Measurements from ENCODE around the gene MFN2. TPM values are rescaled to one million over a fixed set of nuclear protein-coding genes. Genes with fewer than 3 reads are reported as not detected.

The MFN2 gene
- total and polyA plus RNA-seq, 9 of the 15 experiments (the other 6 are each of a cell fraction or from before 2014, with no cell fraction given) = 10.5 to 158 (median 87.1) TPM

DNA sequence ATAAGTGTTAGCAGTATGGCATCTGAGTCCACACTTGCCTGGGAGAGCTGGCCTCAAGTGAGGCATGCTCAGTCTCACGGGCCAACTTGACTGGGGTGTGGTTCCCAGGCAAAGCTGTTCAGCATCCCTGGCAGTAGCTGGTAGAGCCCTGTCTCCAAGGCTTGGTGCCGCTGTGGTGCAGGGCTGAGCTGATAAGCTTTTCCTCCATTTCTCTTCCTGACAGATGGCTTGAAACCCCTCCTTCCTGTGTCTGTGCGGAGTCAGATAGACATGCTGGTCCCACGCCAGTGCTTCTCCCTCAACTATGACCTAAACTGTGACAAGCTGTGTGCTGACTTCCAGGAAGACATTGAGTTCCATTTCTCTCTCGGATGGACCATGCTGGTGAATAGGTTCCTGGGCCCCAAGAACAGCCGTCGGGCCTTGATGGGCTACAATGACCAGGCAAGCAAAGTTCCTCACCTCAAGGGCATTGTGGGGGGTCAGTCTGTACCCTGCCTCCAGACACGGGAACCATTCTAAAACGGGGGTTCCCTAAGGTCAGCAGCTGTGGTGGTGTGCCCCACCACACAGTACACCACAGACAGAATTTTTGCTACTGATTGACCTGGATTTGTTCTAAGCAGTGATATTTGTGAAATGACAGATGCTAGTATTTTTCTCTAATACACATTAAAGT is 25.4 kb downstream of the MFN2 start (continued):
- TF ChIP-seq, protein P1, sequence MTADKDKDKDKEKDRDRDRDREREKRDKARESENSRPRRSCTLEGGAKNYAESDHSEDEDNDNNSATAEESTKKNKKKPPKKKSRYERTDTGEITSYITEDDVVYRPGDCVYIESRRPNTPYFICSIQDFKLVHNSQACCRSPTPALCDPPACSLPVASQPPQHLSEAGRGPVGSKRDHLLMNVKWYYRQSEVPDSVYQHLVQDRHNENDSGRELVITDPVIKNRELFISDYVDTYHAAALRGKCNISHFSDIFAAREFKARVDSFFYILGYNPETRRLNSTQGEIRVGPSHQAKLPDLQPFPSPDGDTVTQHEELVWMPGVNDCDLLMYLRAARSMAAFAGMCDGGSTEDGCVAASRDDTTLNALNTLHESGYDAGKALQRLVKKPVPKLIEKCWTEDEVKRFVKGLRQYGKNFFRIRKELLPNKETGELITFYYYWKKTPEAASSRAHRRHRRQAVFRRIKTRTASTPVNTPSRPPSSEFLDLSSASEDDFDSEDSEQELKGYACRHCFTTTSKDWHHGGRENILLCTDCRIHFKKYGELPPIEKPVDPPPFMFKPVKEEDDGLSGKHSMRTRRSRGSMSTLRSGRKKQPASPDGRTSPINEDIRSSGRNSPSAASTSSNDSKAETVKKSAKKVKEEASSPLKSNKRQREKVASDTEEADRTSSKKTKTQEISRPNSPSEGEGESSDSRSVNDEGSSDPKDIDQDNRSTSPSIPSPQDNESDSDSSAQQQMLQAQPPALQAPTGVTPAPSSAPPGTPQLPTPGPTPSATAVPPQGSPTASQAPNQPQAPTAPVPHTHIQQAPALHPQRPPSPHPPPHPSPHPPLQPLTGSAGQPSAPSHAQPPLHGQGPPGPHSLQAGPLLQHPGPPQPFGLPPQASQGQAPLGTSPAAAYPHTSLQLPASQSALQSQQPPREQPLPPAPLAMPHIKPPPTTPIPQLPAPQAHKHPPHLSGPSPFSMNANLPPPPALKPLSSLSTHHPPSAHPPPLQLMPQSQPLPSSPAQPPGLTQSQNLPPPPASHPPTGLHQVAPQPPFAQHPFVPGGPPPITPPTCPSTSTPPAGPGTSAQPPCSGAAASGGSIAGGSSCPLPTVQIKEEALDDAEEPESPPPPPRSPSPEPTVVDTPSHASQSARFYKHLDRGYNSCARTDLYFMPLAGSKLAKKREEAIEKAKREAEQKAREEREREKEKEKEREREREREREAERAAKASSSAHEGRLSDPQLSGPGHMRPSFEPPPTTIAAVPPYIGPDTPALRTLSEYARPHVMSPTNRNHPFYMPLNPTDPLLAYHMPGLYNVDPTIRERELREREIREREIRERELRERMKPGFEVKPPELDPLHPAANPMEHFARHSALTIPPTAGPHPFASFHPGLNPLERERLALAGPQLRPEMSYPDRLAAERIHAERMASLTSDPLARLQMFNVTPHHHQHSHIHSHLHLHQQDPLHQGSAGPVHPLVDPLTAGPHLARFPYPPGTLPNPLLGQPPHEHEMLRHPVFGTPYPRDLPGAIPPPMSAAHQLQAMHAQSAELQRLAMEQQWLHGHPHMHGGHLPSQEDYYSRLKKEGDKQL (CRISPR knock-in tag; IDR thresholded peaks at IDR 0.05; ENCODE audit: borderline replicate concordance) = no peak
- 0 out of 2 replicates have a peak, but pooled peaks have one; percentile 24 for TF ChIP-seq NR2C2 (CRISPR knock-in tag; IDR thresholded peaks at IDR 0.05)
- peak; percentile 85 for TF ChIP-seq NR2C2 (tag; IDR thresholded peaks at IDR 0.05)
- peak; percentile 95 for TF ChIP-seq GATAD2A (IDR thresholded peaks at IDR 0.05)
- no peak for TF ChIP-seq TRIM28 (IDR thresholded peaks at IDR 0.05)
- no peak for TF ChIP-seq ZNF347 (CRISPR knock-in tag; IDR thresholded peaks at IDR 0.05; ENCODE audit: low read depth)
- TF ChIP-seq, protein P2, sequence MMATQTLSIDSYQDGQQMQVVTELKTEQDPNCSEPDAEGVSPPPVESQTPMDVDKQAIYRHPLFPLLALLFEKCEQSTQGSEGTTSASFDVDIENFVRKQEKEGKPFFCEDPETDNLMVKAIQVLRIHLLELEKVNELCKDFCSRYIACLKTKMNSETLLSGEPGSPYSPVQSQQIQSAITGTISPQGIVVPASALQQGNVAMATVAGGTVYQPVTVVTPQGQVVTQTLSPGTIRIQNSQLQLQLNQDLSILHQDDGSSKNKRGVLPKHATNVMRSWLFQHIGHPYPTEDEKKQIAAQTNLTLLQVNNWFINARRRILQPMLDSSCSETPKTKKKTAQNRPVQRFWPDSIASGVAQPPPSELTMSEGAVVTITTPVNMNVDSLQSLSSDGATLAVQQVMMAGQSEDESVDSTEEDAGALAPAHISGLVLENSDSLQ (IDR thresholded peaks at IDR 0.05) = peak; percentile 92
- peak; percentile 75 for TF ChIP-seq ETV5 (CRISPR knock-in tag; IDR thresholded peaks at IDR 0.05; ENCODE audit: low read depth)
- peak; percentile 73; the same call in 1 of the 2 replicates for TF ChIP-seq EP400 (IDR thresholded peaks at IDR 0.05)
- no peak for TF ChIP-seq NR2F6 (CRISPR knock-in tag; IDR thresholded peaks at IDR 0.05)
- TF ChIP-seq RCOR1 (IDR thresholded peaks at IDR 0.05; ENCODE audit: borderline replicate concordance in 1 of 2, low read depth in 2 of 2, low read length in 2 of 2) = peak; percentile 60 to 91
- TF ChIP-seq NCOA1 (IDR thresholded peaks at IDR 0.05; ENCODE audit: low read depth) = peak; percentile 82; the same call in 1 of the 2 replicates
- TF ChIP-seq, protein P3, sequence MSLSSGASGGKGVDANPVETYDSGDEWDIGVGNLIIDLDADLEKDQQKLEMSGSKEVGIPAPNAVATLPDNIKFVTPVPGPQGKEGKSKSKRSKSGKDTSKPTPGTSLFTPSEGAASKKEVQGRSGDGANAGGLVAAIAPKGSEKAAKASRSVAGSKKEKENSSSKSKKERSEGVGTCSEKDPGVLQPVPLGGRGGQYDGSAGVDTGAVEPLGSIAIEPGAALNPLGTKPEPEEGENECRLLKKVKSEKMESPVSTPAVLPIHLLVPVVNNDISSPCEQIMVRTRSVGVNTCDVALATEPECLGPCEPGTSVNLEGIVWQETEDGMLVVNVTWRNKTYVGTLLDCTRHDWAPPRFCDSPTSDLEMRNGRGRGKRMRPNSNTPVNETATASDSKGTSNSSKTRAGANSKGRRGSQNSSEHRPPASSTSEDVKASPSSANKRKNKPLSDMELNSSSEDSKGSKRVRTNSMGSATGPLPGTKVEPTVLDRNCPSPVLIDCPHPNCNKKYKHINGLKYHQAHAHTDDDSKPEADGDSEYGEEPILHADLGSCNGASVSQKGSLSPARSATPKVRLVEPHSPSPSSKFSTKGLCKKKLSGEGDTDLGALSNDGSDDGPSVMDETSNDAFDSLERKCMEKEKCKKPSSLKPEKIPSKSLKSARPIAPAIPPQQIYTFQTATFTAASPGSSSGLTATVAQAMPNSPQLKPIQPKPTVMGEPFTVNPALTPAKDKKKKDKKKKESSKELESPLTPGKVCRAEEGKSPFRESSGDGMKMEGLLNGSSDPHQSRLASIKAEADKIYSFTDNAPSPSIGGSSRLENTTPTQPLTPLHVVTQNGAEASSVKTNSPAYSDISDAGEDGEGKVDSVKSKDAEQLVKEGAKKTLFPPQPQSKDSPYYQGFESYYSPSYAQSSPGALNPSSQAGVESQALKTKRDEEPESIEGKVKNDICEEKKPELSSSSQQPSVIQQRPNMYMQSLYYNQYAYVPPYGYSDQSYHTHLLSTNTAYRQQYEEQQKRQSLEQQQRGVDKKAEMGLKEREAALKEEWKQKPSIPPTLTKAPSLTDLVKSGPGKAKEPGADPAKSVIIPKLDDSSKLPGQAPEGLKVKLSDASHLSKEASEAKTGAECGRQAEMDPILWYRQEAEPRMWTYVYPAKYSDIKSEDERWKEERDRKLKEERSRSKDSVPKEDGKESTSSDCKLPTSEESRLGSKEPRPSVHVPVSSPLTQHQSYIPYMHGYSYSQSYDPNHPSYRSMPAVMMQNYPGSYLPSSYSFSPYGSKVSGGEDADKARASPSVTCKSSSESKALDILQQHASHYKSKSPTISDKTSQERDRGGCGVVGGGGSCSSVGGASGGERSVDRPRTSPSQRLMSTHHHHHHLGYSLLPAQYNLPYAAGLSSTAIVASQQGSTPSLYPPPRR (CRISPR knock-in tag; IDR thresholded peaks at IDR 0.05; ENCODE audit: borderline replicate concordance) = no peak
- peak; percentile 35; the same call in 1 of the 2 replicates for TF ChIP-seq ZNF24 (IDR thresholded peaks at IDR 0.05)
- TF ChIP-seq, protein P4, sequence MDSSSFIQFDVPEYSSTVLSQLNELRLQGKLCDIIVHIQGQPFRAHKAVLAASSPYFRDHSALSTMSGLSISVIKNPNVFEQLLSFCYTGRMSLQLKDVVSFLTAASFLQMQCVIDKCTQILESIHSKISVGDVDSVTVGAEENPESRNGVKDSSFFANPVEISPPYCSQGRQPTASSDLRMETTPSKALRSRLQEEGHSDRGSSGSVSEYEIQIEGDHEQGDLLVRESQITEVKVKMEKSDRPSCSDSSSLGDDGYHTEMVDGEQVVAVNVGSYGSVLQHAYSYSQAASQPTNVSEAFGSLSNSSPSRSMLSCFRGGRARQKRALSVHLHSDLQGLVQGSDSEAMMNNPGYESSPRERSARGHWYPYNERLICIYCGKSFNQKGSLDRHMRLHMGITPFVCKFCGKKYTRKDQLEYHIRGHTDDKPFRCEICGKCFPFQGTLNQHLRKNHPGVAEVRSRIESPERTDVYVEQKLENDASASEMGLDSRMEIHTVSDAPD (CRISPR knock-in tag; IDR thresholded peaks at IDR 0.05) = 0 out of 2 replicates have a peak, but pooled peaks have one; percentile 68
